HL-60 (cell line): ENCODE data around the gene STS.

Experiments
- CTCF ChIP-seq: IDR thresholded peaks from one replicate; pipeline ENCODE4 v1.5.1; 2011; ENCODE audit warnings: low read length, control low read depth, inconsistent platforms; ENCODE audit not compliant: insufficient read depth
- POLR2AphosphoS5 ChIP-seq: IDR thresholded peaks from 2 replicates; pipeline ENCODE4 v1.6.1; 2012; ENCODE audit warnings: low read depth
- REST ChIP-seq: IDR thresholded peaks from 2 replicates; pipeline ENCODE4 v1.6.1; 2012; ENCODE audit warnings: low read depth; ENCODE audit not compliant: insufficient replicate concordance

GRCh38 chrX:7168371-7168770 is 20.9 kb downstream of the STS start:
- TF ChIP-seq CTCF, result no peak
- TF ChIP-seq REST, result no peak
- TF ChIP-seq POLR2AphosphoS5, result no peak
